ENCODE results near the gene CTTN.

GRCh38 chr11:70445605-70446004, 47.3 kb downstream of the CTTN start:
- no peak for TF ChIP-seq EZH2 (IDR thresholded peaks at IDR 0.05; ENCODE audit: insufficient read depth, poor library complexity, severe bottlenecking)
- TF ChIP-seq EZH2phosphoT487 (IDR thresholded peaks at IDR 0.05; ENCODE audit: insufficient read depth, low read depth): no peak
